Loucy (cell line): ENCODE measurements around the gene DEFB127.
"Not testable (repeated sequence)": the region's sequence is repeated elsewhere in the genome, so short reads cannot be mapped to it uniquely, and the experiment has no call there.

ENCODE experiments used
- H2AFZ ChIP-seq: fragments of 200-600 bp; sonication (generic); 2 replicates; pipeline ENCODE4 v1.6.0; 2016; ENCODE audit warnings: antibody characterized with exemption, mild to moderate bottlenecking, low read length, moderate library complexity
- H3F3A ChIP-seq: fragments of 200-600 bp; 2 replicates; pipeline ENCODE4 v1.6.0; 2016; ENCODE audit warnings: antibody characterized with exemption, low read depth, mild to moderate bottlenecking
- H3K27me3 ChIP-seq: fragments of 200-600 bp; sonication (generic); 2 replicates; pipeline ENCODE4 v1.6.1; 2014; ENCODE audit warnings: low read length, mild to moderate bottlenecking; ENCODE audit not compliant: insufficient read depth, poor library complexity, severe bottlenecking
- H3K36me3 ChIP-seq: fragments of 200-600 bp; sonication (generic); 2 replicates; pipeline ENCODE4 v1.6.1; 2016; ENCODE audit warnings: low read length; ENCODE audit not compliant: insufficient read depth
- H3K4me1 ChIP-seq: fragments of 200-600 bp; sonication (generic); 2 replicates; pipeline ENCODE4 v1.5.1; 2014; ENCODE audit warnings: low read length, mild to moderate bottlenecking; ENCODE audit not compliant: insufficient read depth, poor library complexity, severe bottlenecking
- H3K4me2 ChIP-seq: fragments of 200-600 bp; sonication (generic); 2 replicates; pipeline ENCODE4 v1.6.0; 2014; ENCODE audit warnings: antibody characterized with exemption, low read length, low read depth, mild to moderate bottlenecking; ENCODE audit not compliant: poor library complexity, severe bottlenecking
- H3K4me3 ChIP-seq: fragments of 200-600 bp; sonication (generic); 2 replicates; pipeline ENCODE4 v1.5.1; 2014; ENCODE audit warnings: low read length, mild to moderate bottlenecking, mixed read lengths; ENCODE audit not compliant: poor library complexity, severe bottlenecking
- H3K79me2 ChIP-seq: fragments of 200-600 bp; sonication (generic); 2 replicates; pipeline ENCODE4 v1.6.1; 2014; ENCODE audit warnings: low read length; ENCODE audit not compliant: insufficient read depth
- H3K9ac ChIP-seq: fragments of 200-600 bp; sonication (generic); 2 replicates; pipeline ENCODE4 v1.6.0; 2014; ENCODE audit warnings: mild to moderate bottlenecking, low read depth, low read length, moderate library complexity; ENCODE audit not compliant: poor library complexity, severe bottlenecking
- H3K9me2 ChIP-seq: fragments of 200-600 bp; sonication (generic); replicated peaks from 2 replicates; pipeline ENCODE4 v1.6.1; 2016; ENCODE audit warnings: low read depth, low read length, mixed read lengths
- H3K9me3 ChIP-seq: fragments of 200-600 bp; sonication (generic); 2 replicates; pipeline ENCODE4 v1.6.1; 2014; ENCODE audit warnings: mild to moderate bottlenecking, antibody characterized with exemption, low read length, low read depth; ENCODE audit not compliant: insufficient read depth
- H4K20me1 ChIP-seq: fragments of 200-600 bp; sonication (generic); 2 replicates; pipeline ENCODE4 v1.6.0; 2014; ENCODE audit warnings: antibody characterized with exemption, low read length, mild to moderate bottlenecking; ENCODE audit not compliant: insufficient read depth, poor library complexity, severe bottlenecking
- EZH2phosphoT487 ChIP-seq: fragments of 200-600 bp; IDR thresholded peaks from 2 replicates; pipeline ENCODE4 v1.6.1; 2018; ENCODE audit warnings: antibody characterized with exemption, mild to moderate bottlenecking, moderate library complexity, borderline replicate concordance
- TF ChIP-seq, protein P1 (sequence below): fragments of 200-600 bp; sonication (generic); conservative IDR thresholded peaks from 2 replicates; pipeline ENCODE4 v1.5.1; 2014; ENCODE audit warnings: mild to moderate bottlenecking, antibody characterized with exemption, low read length

The DEFB127 gene

DNA sequence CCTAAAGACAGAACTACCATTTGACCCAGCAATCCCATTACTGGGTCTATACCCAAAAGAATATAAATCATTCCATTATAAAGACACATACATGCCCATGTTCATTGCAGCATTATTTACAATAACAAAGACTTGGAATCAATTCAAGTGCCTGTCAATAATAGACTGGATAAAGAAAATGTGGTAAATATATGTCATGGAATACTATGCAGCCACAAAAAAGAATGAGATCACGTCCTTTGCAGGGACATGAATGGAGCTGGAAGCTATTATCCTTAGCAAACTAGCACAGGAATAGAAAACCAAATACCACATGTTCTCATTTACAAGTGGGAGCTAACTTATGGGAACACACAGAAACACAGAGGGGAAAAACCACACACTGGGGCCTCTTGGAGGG, 41.0 kb downstream of the DEFB127 start:
- no peak overlapping the region for H3K4me2 ChIP-seq
- no peaks in the 10 kb centered on the region for H3K9me3 ChIP-seq
- H4K20me1 ChIP-seq: no peaks in the 10 kb centered on the region
- no peak overlapping the region for H3K4me3 ChIP-seq
- H2AFZ ChIP-seq: no peak overlapping the region
- no peak overlapping the region for H3K9ac ChIP-seq
- no peaks in the 10 kb centered on the region for H3K79me2 ChIP-seq
- TF ChIP-seq, protein P1, sequence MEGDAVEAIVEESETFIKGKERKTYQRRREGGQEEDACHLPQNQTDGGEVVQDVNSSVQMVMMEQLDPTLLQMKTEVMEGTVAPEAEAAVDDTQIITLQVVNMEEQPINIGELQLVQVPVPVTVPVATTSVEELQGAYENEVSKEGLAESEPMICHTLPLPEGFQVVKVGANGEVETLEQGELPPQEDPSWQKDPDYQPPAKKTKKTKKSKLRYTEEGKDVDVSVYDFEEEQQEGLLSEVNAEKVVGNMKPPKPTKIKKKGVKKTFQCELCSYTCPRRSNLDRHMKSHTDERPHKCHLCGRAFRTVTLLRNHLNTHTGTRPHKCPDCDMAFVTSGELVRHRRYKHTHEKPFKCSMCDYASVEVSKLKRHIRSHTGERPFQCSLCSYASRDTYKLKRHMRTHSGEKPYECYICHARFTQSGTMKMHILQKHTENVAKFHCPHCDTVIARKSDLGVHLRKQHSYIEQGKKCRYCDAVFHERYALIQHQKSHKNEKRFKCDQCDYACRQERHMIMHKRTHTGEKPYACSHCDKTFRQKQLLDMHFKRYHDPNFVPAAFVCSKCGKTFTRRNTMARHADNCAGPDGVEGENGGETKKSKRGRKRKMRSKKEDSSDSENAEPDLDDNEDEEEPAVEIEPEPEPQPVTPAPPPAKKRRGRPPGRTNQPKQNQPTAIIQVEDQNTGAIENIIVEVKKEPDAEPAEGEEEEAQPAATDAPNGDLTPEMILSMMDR: no peak
- no peak for TF ChIP-seq EZH2phosphoT487
- no peaks in the 10 kb centered on the region for H3F3A ChIP-seq
- H3K9me2 ChIP-seq: no peaks in the 10 kb centered on the region
- H3K27me3 ChIP-seq: no peaks in the 10 kb centered on the region
- no peaks in the 10 kb centered on the region for H3K36me3 ChIP-seq
- H3K4me1 ChIP-seq: no peaks in the 10 kb centered on the region

GRCh38 chr20:199996-200395, 42.7 kb downstream of the DEFB127 start:
- H3K9ac ChIP-seq: no peak overlapping the region
- H3K36me3 ChIP-seq: no peaks in the 10 kb centered on the region
- TF ChIP-seq EZH2phosphoT487: no peak
- TF ChIP-seq, protein P1: no peak
- H3K4me1 ChIP-seq: no peaks in the 10 kb centered on the region
- H3K9me3 ChIP-seq: no peaks in the 10 kb centered on the region
- no peak overlapping the region for H3K4me2 ChIP-seq
- no peak overlapping the region for H2AFZ ChIP-seq
- H3K27me3 ChIP-seq: no peaks in the 10 kb centered on the region
- H4K20me1 ChIP-seq: no peaks in the 10 kb centered on the region
- H3K4me3 ChIP-seq: no peak overlapping the region
- H3K9me2 ChIP-seq: no peaks in the 10 kb centered on the region
- no peaks in the 10 kb centered on the region for H3K79me2 ChIP-seq
- no peaks in the 10 kb centered on the region for H3F3A ChIP-seq

GRCh38 chr20:203630-204029, 46.4 kb downstream of the DEFB127 start:
- H3K4me1 ChIP-seq, H3K36me3 ChIP-seq, H3K4me2 ChIP-seq, H3K4me3 ChIP-seq, H3K9me3 ChIP-seq, H4K20me1 ChIP-seq, H2AFZ ChIP-seq, H3K9me2 ChIP-seq, H3F3A ChIP-seq, H3K9ac ChIP-seq, H3K79me2 ChIP-seq, H3K27me3 ChIP-seq: not testable (repeated sequence)
